GM20431 (cell line): ENCODE measurements around the gene ACSM5.

Source experiments
- in situ Hi-C: fragments of 300-500 bp; cut with MseI, MboI; formaldehyde crosslinking; loops from one replicate; pipeline ENCODE4 v1.15.0; 2020; ENCODE audit warnings: low sequenced_read_pairs; ENCODE audit not compliant: unreplicated experiment

ACSM5 gene

GRCh38 chr16:20409398-20410120, at the start of gene ACSM5:
Gene ACSM5, plus strand, starts transcription at chr16:20409534. Its CDS starts 1,951 bp downstream, at chr16:20411485.
- in situ Hi-C loops, result no loop called here

- in situ Hi-C loops, result no loop called here
Measured at GRCh38 chr16:20359997-20360396, 49.3 kb upstream of the ACSM5 start.

GRCh38 chr16:20363191-20363590, 46.1 kb upstream of the ACSM5 start:
- in situ Hi-C loops, result no loop called here

- in situ Hi-C loops, result no loop called here
Measured at GRCh38 chr16:20364051-20364450, 45.3 kb upstream of the ACSM5 start.

GRCh38 chr16:20369452-20370054, 39.8 kb upstream of the ACSM5 start:
- in situ Hi-C loops, result no loop called here

GRCh38 chr16:20372701-20373100, 36.6 kb upstream of the ACSM5 start:
- in situ Hi-C loops, result no loop called here

GRCh38 chr16:20377181-20377580, 32.2 kb upstream of the ACSM5 start:
- in situ Hi-C loops, result loop anchor here (25.0 kb wide), 1 partner anchor 465 kb away; no protein-coding TSS in a partner anchor

GRCh38 chr16:20380782-20381181, 28.6 kb upstream of the ACSM5 start:
- in situ Hi-C loops, result loop anchor here (25.0 kb wide), 1 partner anchor 468 kb away; no protein-coding TSS in a partner anchor

GRCh38 chr16:20382202-20382948, 27.0 kb upstream of the ACSM5 start:
- in situ Hi-C loops, result loop anchor here (25.0 kb wide), 1 partner anchor 470 kb away; no protein-coding TSS in a partner anchor

GRCh38 chr16:20383106-20384029, 26.0 kb upstream of the ACSM5 start:
- in situ Hi-C loops, result loop anchor here (25.0 kb wide), 1 partner anchor 471 kb away; no protein-coding TSS in a partner anchor

- in situ Hi-C loops, result loop anchor here (25.0 kb wide), 1 partner anchor 474 kb away; no protein-coding TSS in a partner anchor
Measured at GRCh38 chr16:20385844-20386832, 23.2 kb upstream of the ACSM5 start.

- in situ Hi-C loops, result loop anchor here (25.0 kb wide), 1 partner anchor 476 kb away; no protein-coding TSS in a partner anchor
Measured at GRCh38 chr16:20387978-20388377, 21.4 kb upstream of the ACSM5 start.

GRCh38 chr16:20388854-20389253, 20.5 kb upstream of the ACSM5 start:
- in situ Hi-C loops, result loop anchor here (25.0 kb wide), 1 partner anchor 477 kb away; no protein-coding TSS in a partner anchor

- in situ Hi-C loops, result loop anchor here (25.0 kb wide), 1 partner anchor 479 kb away; no protein-coding TSS in a partner anchor
Measured at GRCh38 chr16:20391045-20391444, 18.3 kb upstream of the ACSM5 start.

- in situ Hi-C loops, result loop anchor here (25.0 kb wide), 1 partner anchor 482 kb away; no protein-coding TSS in a partner anchor
Measured at GRCh38 chr16:20393801-20394577, 15.3 kb upstream of the ACSM5 start.

- in situ Hi-C loops, result loop anchor here (25.0 kb wide), 1 partner anchor 484 kb away; no protein-coding TSS in a partner anchor
Measured at GRCh38 chr16:20395946-20396345, 13.4 kb upstream of the ACSM5 start.

GRCh38 chr16:20396846-20397467, 12.4 kb upstream of the ACSM5 start:
- in situ Hi-C loops, result loop anchor here (25.0 kb wide), 1 partner anchor 485 kb away; no protein-coding TSS in a partner anchor
